ENCODE data around the gene LRBA.

GRCh38 chr4:150768497-150768896 lies 246.6 kb downstream of the LRBA start:
- TF ChIP-seq CTCF (IDR thresholded peaks at IDR 0.05; ENCODE audit: low read length), result no peak
- no peak for TF ChIP-seq EZH2phosphoT487 (IDR thresholded peaks at IDR 0.05; ENCODE audit: low read length)
- no peak for TF ChIP-seq EZH2 (optimal IDR thresholded peaks at IDR 0.05; ENCODE audit: low read depth, low read length)

Data from MM.1S (cell line).